Breast epithelium (tissue), 4 donors: ENCODE measurements around the gene KCNH6. TPM values are rescaled to one million over a fixed set of nuclear protein-coding genes. Genes with fewer than 3 reads are reported as not detected.
A peak's percentile ranks its signal among the peaks of the same experiment; 100 is the strongest.

Source experiments
- DNase-seq, 2 donors: peaks; one replicate each; pipeline ENCODE4 v3.0.0-alpha.2; 2019; ENCODE audit warnings: low spot score in 2 of 2
- H3K27ac ChIP-seq, 2 donors: fragments of 200-600 bp; sonication (generic) in 1 of 2; one replicate each; pipeline ENCODE4 v1.5.1; 2016 to 2019; ENCODE audit warnings: mild to moderate bottlenecking in 1 of 2
- H3K27me3 ChIP-seq, 2 donors: fragments of 200-600 bp; sonication (generic) in 1 of 2; one replicate each; pipeline versions ENCODE4 v1.5.1 to v1.6.0; 2017 to 2019; ENCODE audit warnings: control low read depth in 1 of 2, mild to moderate bottlenecking in 1 of 2
- H3K36me3 ChIP-seq: fragments of 200-600 bp; one replicate; pipeline ENCODE4 v1.5.1; 2019
- H3K4me1 ChIP-seq, 2 donors: fragments of 200-600 bp; sonication (generic); one replicate each; pipeline ENCODE4 v1.5.1; 2016 to 2019; ENCODE audit warnings: control low read depth in 1 of 2
- H3K4me3 ChIP-seq, 3 donors: fragments of 200-600 bp; sonication (generic); 1 replicate in 2 of 3; 2 replicates in 1 of 3; pipeline ENCODE4 v1.5.1; 2016 to 2019; ENCODE audit warnings: mild to moderate bottlenecking in 3 of 3, moderate library complexity in 2 of 3
- H3K9me3 ChIP-seq, 2 donors: fragments of 200-600 bp; sonication (generic) in 1 of 2; one replicate each; pipeline ENCODE4 v1.5.1; 2016 to 2019; ENCODE audit warnings: control low read depth in 1 of 2
- CTCF ChIP-seq, 3 donors: fragments of 450-650 bp; IDR thresholded peaks; one replicate each; pipeline ENCODE4 v1.5.1; 2016 to 2017; ENCODE audit warnings: antibody characterized with exemption in 3 of 3, mild to moderate bottlenecking in 3 of 3, moderate library complexity in 3 of 3
- POLR2A ChIP-seq: fragments of 450-650 bp; IDR thresholded peaks from one replicate; pipeline ENCODE4 v1.6.1; 2016; ENCODE audit warnings: antibody characterized with exemption, mild to moderate bottlenecking, moderate library complexity
- POLR2AphosphoS5 ChIP-seq, 3 donors: sonication (generic); formaldehyde crosslinking; IDR thresholded peaks; one replicate each; pipeline ENCODE4 v1.6.1; 2017; ENCODE audit warnings: antibody characterized with exemption in 3 of 3
- intact Hi-C: fragments of 100-400 bp; cut with DNase I; formaldehyde crosslinking; loops from one replicate; pipeline ENCODE4 v1.15.1; 2023; ENCODE audit warnings: low total_unique reads
- total RNA-seq, 3 donors: library from RNA; depleted of rRNA; stranded (reverse); fragments of >200 nt; gene quantifications; one replicate each; pipeline ENCODE4 v1.1.0, GENCODE V29; 2016

Gene KCNH6
- total RNA-seq, 3 donors from 2014 or later: not detected

- no peaks in the 10 kb centered on the region for H3K9me3 ChIP-seq
- H3K36me3 ChIP-seq: no peaks in the 10 kb centered on the region
- TF ChIP-seq CTCF (IDR thresholded peaks at IDR 0.05): no peak
- TF ChIP-seq POLR2A: no peak
- no peak for TF ChIP-seq POLR2AphosphoS5 (IDR thresholded peaks at IDR 0.05)
- no peak for DNase-seq
- intact Hi-C loops: no loop called here
- peaks cover 0 to 6% of the 10 kb centered on the region in 2 donors for H3K27me3 ChIP-seq
- no peak overlapping the region for H3K27ac ChIP-seq
- H3K4me1 ChIP-seq: no peaks in the 10 kb centered on the region
- H3K4me3 ChIP-seq: no peak overlapping the region
Observed at GRCh38 chr17:63544467-63545301, 21.5 kb downstream of the KCNH6 start.

- no peaks in the 10 kb centered on the region for H3K4me1 ChIP-seq
- H3K4me3 ChIP-seq: no peak overlapping the region
- no peak for TF ChIP-seq CTCF (IDR thresholded peaks at IDR 0.05)
- no peak for TF ChIP-seq POLR2AphosphoS5 (IDR thresholded peaks at IDR 0.05)
- no peak for TF ChIP-seq POLR2A
- intact Hi-C loops: no loop called here
- H3K9me3 ChIP-seq: no peaks in the 10 kb centered on the region
- H3K27me3 ChIP-seq: no peaks in the 10 kb centered on the region
- DNase-seq: no peak
- H3K36me3 ChIP-seq: no peaks in the 10 kb centered on the region
- H3K27ac ChIP-seq: no peak overlapping the region
Observed at GRCh38 chr17:63546308-63547082, 23.3 kb downstream of the KCNH6 start.

GRCh38 chr17:63547083-63547523, 23.9 kb downstream of the KCNH6 start:
- Histone ChIP-seq H3K4me3 (no peak overlapping the region), H3K27me3 (no peaks in the 10 kb centered on the region), H3K4me1 (peaks cover 0 to 2% of the 10 kb centered on the region in 2 donors), H3K9me3 (no peaks in the 10 kb centered on the region), H3K27ac (no peak overlapping the region), H3K36me3 (no peaks in the 10 kb centered on the region)
- intact Hi-C loops: no loop called here
- no peak for DNase-seq
- no peak for TF ChIP-seq POLR2AphosphoS5 (IDR thresholded peaks at IDR 0.05)
- TF ChIP-seq CTCF (IDR thresholded peaks at IDR 0.05): no peak
- TF ChIP-seq POLR2A: no peak

GRCh38 chr17:63549289-63549945, 26.3 kb downstream of the KCNH6 start:
- intact Hi-C loops: no loop called here
- no peaks in the 10 kb centered on the region for H3K27me3 ChIP-seq
- peaks cover 0 to 10% of the 10 kb centered on the region in 2 donors for H3K4me1 ChIP-seq
- no peaks in the 10 kb centered on the region for H3K9me3 ChIP-seq
- DNase-seq: no peak
- H3K36me3 ChIP-seq: no peaks in the 10 kb centered on the region
- H3K27ac ChIP-seq: peak overlapping the region; percentile 81 to 95
- TF ChIP-seq CTCF (IDR thresholded peaks at IDR 0.05) (no peak), POLR2AphosphoS5 (IDR thresholded peaks at IDR 0.05) (no peak), POLR2A (no peak)
- H3K4me3 ChIP-seq: peak overlapping the region; percentile 92 to 95 (median 92)
